Nephron progenitor cell (in vitro differentiated cells): ENCODE results near the gene RGS17.

Experiments used
- DNase-seq: peaks from one replicate; pipeline ENCODE4 v3.0.0; 2021
- H3K27ac Mint-ChIP-seq: 2 replicates; pipeline ENCODE4 v1.8.0; 2021; ENCODE audit warnings: mild to moderate bottlenecking, moderate library complexity, mixed read lengths
- H3K27me3 Mint-ChIP-seq: 2 replicates; pipeline ENCODE4 v1.8.0; 2021; ENCODE audit warnings: mild to moderate bottlenecking, low read depth, mixed read lengths; ENCODE audit not compliant: poor library complexity
- H3K36me3 Mint-ChIP-seq: 2 replicates; pipeline ENCODE4 v1.8.0; 2021; ENCODE audit warnings: low read depth, mixed read lengths
- H3K4me1 Mint-ChIP-seq: 2 replicates; pipeline ENCODE4 v1.8.0; 2021; ENCODE audit warnings: mixed read lengths
- H3K4me3 Mint-ChIP-seq: 2 replicates; pipeline ENCODE4 v1.8.0; 2021; ENCODE audit warnings: mild to moderate bottlenecking, moderate library complexity, mixed read lengths
- H3K9me3 Mint-ChIP-seq: 2 replicates; pipeline ENCODE4 v1.8.0; 2021; ENCODE audit warnings: mild to moderate bottlenecking, moderate library complexity, mixed read lengths
- TF ChIP-seq, protein P1 (sequence below): fragments of 200-600 bp; sonication (generic); IDR thresholded peaks from 2 replicates; pipeline ENCODE4 v1.5.0; 2021; ENCODE audit warnings: antibody characterized with exemption

Gene RGS17

GRCh38 chr6:153092082-153093013, 38.7 kb downstream of the RGS17 start:
- no peaks in the 10 kb centered on the region for H3K36me3 Mint-ChIP-seq
- H3K27me3 Mint-ChIP-seq, result peaks cover 3% of the 10 kb centered on the region
- H3K4me3 Mint-ChIP-seq, result no peak overlapping the region
- H3K4me1 Mint-ChIP-seq, result peaks cover 4% of the 10 kb centered on the region
- H3K9me3 Mint-ChIP-seq, result no peaks in the 10 kb centered on the region
- H3K27ac Mint-ChIP-seq, result no peak overlapping the region
- no peak for DNase-seq
- TF ChIP-seq, protein P1, sequence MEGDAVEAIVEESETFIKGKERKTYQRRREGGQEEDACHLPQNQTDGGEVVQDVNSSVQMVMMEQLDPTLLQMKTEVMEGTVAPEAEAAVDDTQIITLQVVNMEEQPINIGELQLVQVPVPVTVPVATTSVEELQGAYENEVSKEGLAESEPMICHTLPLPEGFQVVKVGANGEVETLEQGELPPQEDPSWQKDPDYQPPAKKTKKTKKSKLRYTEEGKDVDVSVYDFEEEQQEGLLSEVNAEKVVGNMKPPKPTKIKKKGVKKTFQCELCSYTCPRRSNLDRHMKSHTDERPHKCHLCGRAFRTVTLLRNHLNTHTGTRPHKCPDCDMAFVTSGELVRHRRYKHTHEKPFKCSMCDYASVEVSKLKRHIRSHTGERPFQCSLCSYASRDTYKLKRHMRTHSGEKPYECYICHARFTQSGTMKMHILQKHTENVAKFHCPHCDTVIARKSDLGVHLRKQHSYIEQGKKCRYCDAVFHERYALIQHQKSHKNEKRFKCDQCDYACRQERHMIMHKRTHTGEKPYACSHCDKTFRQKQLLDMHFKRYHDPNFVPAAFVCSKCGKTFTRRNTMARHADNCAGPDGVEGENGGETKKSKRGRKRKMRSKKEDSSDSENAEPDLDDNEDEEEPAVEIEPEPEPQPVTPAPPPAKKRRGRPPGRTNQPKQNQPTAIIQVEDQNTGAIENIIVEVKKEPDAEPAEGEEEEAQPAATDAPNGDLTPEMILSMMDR, result no peak

- Mint-ChIP-seq H3K4me1 (peaks cover 4% of the 10 kb centered on the region), H3K9me3 (no peaks in the 10 kb centered on the region), H3K4me3 (no peak overlapping the region), H3K27me3 (peaks cover 3% of the 10 kb centered on the region), H3K36me3 (no peaks in the 10 kb centered on the region), H3K27ac (no peak overlapping the region)
- DNase-seq, result no peak
- TF ChIP-seq, protein P1, result no peak
These were observed 40.7 kb downstream of the RGS17 start for GRCh38 chr6:153090241-153090930.

DNA sequence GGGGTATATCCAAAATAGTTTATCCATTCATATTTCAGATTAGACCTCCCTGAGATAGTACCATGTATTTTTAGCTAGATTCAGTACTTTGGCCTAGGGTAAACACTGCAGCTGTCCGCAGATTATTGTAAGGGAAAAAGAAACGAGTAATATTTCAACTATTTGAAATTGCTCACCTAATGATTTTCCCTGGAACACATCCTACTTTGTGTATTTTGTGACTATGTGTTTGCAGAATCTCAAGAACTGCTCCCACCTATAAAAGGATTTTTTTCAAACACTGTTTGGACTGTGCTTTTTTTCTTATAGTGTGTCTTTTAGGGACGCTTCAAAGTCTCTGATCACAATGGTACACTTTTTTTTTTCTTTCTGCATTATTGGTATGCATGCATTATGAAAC, 42.3 kb downstream of the RGS17 start:
- no peak for DNase-seq
- no peaks in the 10 kb centered on the region for H3K9me3 Mint-ChIP-seq
- peaks cover 3% of the 10 kb centered on the region for H3K27me3 Mint-ChIP-seq
- H3K4me1 Mint-ChIP-seq, result peaks cover 4% of the 10 kb centered on the region
- H3K4me3 Mint-ChIP-seq, result no peak overlapping the region
- no peaks in the 10 kb centered on the region for H3K36me3 Mint-ChIP-seq
- TF ChIP-seq, protein P1, result no peak
- H3K27ac Mint-ChIP-seq, result no peak overlapping the region

DNA sequence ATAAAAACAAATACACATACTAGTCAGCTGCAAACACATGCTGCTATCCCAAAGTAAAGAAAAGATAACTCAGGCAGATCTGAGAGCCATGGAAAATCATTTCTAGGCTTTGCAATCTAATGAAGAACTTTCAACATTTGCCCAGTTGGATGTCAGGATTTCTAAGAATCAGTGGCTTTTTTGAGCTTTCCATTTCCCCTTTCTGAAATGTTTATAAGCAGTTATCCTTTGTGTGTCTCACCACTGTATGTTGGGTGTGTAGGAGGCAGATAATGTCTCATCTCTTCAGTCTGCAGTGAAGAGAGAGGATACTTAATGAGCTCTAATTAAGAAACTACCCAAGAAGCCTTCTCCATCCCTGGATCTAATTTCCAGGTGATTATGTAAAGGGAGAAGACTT, 43.6 kb downstream of the RGS17 start:
- Mint-ChIP-seq H3K4me3 (no peak overlapping the region), H3K4me1 (peaks cover under 1% of the 10 kb centered on the region), H3K27me3 (peaks cover 6% of the 10 kb centered on the region), H3K9me3 (no peaks in the 10 kb centered on the region), H3K27ac (no peak overlapping the region), H3K36me3 (no peaks in the 10 kb centered on the region)
- DNase-seq, result no peak
- TF ChIP-seq, protein P1, result no peak

- TF ChIP-seq, protein P1, result no peak
- no peaks in the 10 kb centered on the region for H3K36me3 Mint-ChIP-seq
- peaks cover 8% of the 10 kb centered on the region for H3K27me3 Mint-ChIP-seq
- no peaks in the 10 kb centered on the region for H3K4me1 Mint-ChIP-seq
- H3K4me3 Mint-ChIP-seq, result no peak overlapping the region
- no peak for DNase-seq
- H3K27ac Mint-ChIP-seq, result no peak overlapping the region
- H3K9me3 Mint-ChIP-seq, result no peaks in the 10 kb centered on the region
These were observed 44.7 kb downstream of the RGS17 start for GRCh38 chr6:153086225-153086990.
